OCI-LY7 (cell line): ENCODE measurements around the gene OMG. TPM values are rescaled to one million over a fixed set of nuclear protein-coding genes. Genes with fewer than 3 reads are reported as not detected.

Experiments
- BruUV-seq: library from RNA; stranded (reverse); fragments of 400-500 nt; replicated peaks from 2 replicates; lab custom pipeline; 2021; lab: Mats Ljungman, UMichigan
- CTCF ChIA-PET: fragments of 300-600 bp; sonication (Branson Sonifier 250); formaldehyde crosslinking; loops from one replicate; lab custom pipeline; 2022; ENCODE audit warnings: antibody characterized with exemption; ENCODE audit not compliant: unreplicated experiment; lab: Charles Lee
- POLR2A ChIA-PET: fragments of 300-600 bp; sonication (Branson Sonifier 250); formaldehyde crosslinking; loops from one replicate; lab custom pipeline; 2022; ENCODE audit warnings: antibody characterized with exemption; lab: Charles Lee
- DNase-seq: peaks from one replicate; pipeline ENCODE4 v3.0.0-alpha.2; 2015; ENCODE audit warnings: low spot score
- H2AFZ ChIP-seq: fragments of 200-600 bp; sonication (generic), shearing (Covaris generic); 2 replicates; pipeline ENCODE4 v1.6.1; 2014; ENCODE audit warnings: mild to moderate bottlenecking, antibody characterized with exemption, low read length, moderate library complexity
- H3K27ac ChIP-seq: fragments of 200-600 bp; sonication (generic); 2 replicates; pipeline ENCODE4 v1.5.1; 2014; ENCODE audit warnings: mixed run types, low read depth, mild to moderate bottlenecking, moderate library complexity, low read length, inconsistent platforms; ENCODE audit not compliant: poor library complexity, severe bottlenecking
- H3K36me3 ChIP-seq: fragments of 200-600 bp; sonication (generic); 2 replicates; pipeline ENCODE4 v1.6.1; 2014; ENCODE audit warnings: mild to moderate bottlenecking, antibody characterized with exemption, low read length, moderate library complexity, mixed read lengths; ENCODE audit not compliant: insufficient read depth
- H3K4me1 ChIP-seq: fragments of 200-600 bp; sonication (generic); 2 replicates; pipeline ENCODE4 v1.5.1; 2014; ENCODE audit warnings: mild to moderate bottlenecking, low read length; ENCODE audit not compliant: insufficient read depth, poor library complexity, severe bottlenecking
- H3K4me2 ChIP-seq: fragments of 200-600 bp; sonication (generic); 2 replicates; pipeline ENCODE4 v1.6.1; 2014; ENCODE audit warnings: mild to moderate bottlenecking, low read length
- H3K4me3 ChIP-seq: fragments of 200-600 bp; sonication (generic); 2 replicates; pipeline ENCODE4 v1.5.1; 2014; ENCODE audit warnings: mild to moderate bottlenecking, low read depth, low read length; ENCODE audit not compliant: poor library complexity, severe bottlenecking
- H3K79me2 ChIP-seq: fragments of 200-600 bp; sonication (generic); 2 replicates; pipeline ENCODE4 v1.6.1; 2016; ENCODE audit warnings: low read depth, mild to moderate bottlenecking, low read length, moderate library complexity, mixed read lengths; ENCODE audit not compliant: insufficient read depth
- H3K9me2 ChIP-seq: fragments of 200-600 bp; sonication (generic); 2 replicates; pipeline ENCODE4 v1.6.1; 2016; ENCODE audit warnings: mild to moderate bottlenecking, low read length, mixed read lengths; ENCODE audit not compliant: insufficient read depth
- H3K9me3 ChIP-seq: fragments of 200-600 bp; sonication (generic); 2 replicates; pipeline ENCODE4 v1.6.1; 2014; ENCODE audit warnings: mild to moderate bottlenecking, mixed run types, low read length, mixed read lengths
- H4K20me1 ChIP-seq: fragments of 200-600 bp; sonication (generic); 2 replicates; pipeline ENCODE4 v1.6.1; 2014; ENCODE audit warnings: mild to moderate bottlenecking, antibody characterized with exemption, low read length, moderate library complexity, mixed read lengths; ENCODE audit not compliant: insufficient read depth
- EZH2phosphoT487 ChIP-seq: fragments of 200-600 bp; sonication (generic); IDR thresholded peaks from 2 replicates; pipeline ENCODE4 v1.6.1; 2018; ENCODE audit warnings: low read depth, borderline replicate concordance, mild to moderate bottlenecking, mixed run types, antibody characterized with exemption, low read length, moderate library complexity, mixed read lengths
- intact Hi-C: fragments of 100-400 bp; cut with micrococcal nuclease; formaldehyde crosslinking; loops from one replicate; pipeline ENCODE4 v1.10.0; 2022; ENCODE audit not compliant: unreplicated experiment
- total RNA-seq, 2 experiments: library from RNA; depleted of rRNA in 1 of 2; stranded (reverse); fragments of >200 nt in 1 of 2; shearing (Covaris generic) in 1 of 2; gene quantifications; 2 replicates each; pipeline ENCODE4 v1.2.3, GENCODE V29; 2014 to 2022
- TF ChIP-seq, protein P1 (sequence below): fragments of 200-600 bp; sonication (generic); conservative IDR thresholded peaks from 2 replicates; pipeline ENCODE4 v1.5.1; 2014; ENCODE audit warnings: mild to moderate bottlenecking, antibody characterized with exemption, low read length, moderate library complexity, mixed read lengths

OMG gene
- total RNA-seq, 2 experiments from 2014 or later, result 0.32 to 1.4 TPM

DNA sequence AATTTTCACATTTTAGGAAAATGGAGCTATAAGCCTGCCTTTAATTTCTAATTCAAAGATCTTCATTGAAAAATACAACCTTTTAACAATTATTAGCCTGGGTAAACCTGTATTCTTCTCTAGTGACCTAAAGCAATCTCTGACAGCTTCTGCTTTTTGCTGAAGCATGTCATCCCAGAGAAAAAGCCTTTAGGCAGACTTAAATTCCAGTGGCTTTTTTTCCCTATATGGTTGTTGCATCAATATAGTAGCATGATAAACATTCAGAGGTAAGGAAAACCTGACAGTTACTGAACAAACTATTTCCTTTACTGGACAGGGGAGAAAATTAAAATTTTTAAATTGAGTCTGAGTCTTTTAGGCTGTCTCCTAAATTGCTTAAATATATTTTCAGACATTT is 32.2 kb upstream of the OMG start:
- no peaks in the 10 kb centered on the region for H4K20me1 ChIP-seq
- no peak overlapping the region for H3K4me2 ChIP-seq
- peaks cover 30% of the 10 kb centered on the region for H3K36me3 ChIP-seq
- intact Hi-C loops, result no loop called here
- no peaks in the 10 kb centered on the region for H3K4me1 ChIP-seq
- no peak overlapping the region for H2AFZ ChIP-seq
- no peaks in the 10 kb centered on the region for H3K79me2 ChIP-seq
- CTCF ChIA-PET, result no interaction called here
- H3K4me3 ChIP-seq, result no peak overlapping the region
- H3K27ac ChIP-seq, result no peak overlapping the region
- POLR2A ChIA-PET, result interaction anchor here (0.6 kb wide), 1 partner anchor 10 kb away, joined by 3 read pairs; no protein-coding TSS in a partner anchor
- no TSS peak for BruUV-seq
- no peaks in the 10 kb centered on the region for H3K9me2 ChIP-seq
- no peak for DNase-seq
- TF ChIP-seq, protein P1, sequence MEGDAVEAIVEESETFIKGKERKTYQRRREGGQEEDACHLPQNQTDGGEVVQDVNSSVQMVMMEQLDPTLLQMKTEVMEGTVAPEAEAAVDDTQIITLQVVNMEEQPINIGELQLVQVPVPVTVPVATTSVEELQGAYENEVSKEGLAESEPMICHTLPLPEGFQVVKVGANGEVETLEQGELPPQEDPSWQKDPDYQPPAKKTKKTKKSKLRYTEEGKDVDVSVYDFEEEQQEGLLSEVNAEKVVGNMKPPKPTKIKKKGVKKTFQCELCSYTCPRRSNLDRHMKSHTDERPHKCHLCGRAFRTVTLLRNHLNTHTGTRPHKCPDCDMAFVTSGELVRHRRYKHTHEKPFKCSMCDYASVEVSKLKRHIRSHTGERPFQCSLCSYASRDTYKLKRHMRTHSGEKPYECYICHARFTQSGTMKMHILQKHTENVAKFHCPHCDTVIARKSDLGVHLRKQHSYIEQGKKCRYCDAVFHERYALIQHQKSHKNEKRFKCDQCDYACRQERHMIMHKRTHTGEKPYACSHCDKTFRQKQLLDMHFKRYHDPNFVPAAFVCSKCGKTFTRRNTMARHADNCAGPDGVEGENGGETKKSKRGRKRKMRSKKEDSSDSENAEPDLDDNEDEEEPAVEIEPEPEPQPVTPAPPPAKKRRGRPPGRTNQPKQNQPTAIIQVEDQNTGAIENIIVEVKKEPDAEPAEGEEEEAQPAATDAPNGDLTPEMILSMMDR, result no peak
- no peak for TF ChIP-seq EZH2phosphoT487
- no peaks in the 10 kb centered on the region for H3K9me3 ChIP-seq

DNA sequence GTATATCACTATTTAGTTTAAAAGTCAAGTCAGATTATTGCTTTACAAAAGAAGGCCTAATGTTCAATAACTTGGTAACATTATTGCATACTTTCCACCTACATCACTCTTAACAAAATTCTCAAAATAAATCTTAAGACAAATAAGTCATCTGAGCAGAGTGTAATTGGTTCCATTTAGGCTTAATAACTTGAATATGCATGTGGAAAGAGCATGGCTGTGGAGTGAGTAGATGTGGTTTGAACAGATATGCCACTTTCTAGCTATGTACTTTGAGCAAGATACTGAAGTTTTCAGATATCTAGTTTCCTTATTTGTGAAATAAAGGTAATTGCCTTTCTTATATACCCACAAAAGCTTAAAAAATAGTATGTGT is 31.1 kb upstream of the OMG start:
- Histone ChIP-seq H3K36me3 (peaks cover 30% of the 10 kb centered on the region), H3K79me2 (no peaks in the 10 kb centered on the region), H3K4me1 (no peaks in the 10 kb centered on the region), H3K9me3 (no peaks in the 10 kb centered on the region), H4K20me1 (no peaks in the 10 kb centered on the region), H3K4me3 (no peak overlapping the region), H3K9me2 (no peaks in the 10 kb centered on the region), H3K27ac (no peak overlapping the region), H3K4me2 (no peak overlapping the region), H2AFZ (no peak overlapping the region)
- DNase-seq, result no peak
- ChIA-PET CTCF (no interaction called here), POLR2A (interaction anchor here (0.7 kb wide), 1 partner anchor 8 kb away, joined by 5 read pairs; no protein-coding TSS in a partner anchor)
- intact Hi-C loops, result no loop called here
- TF ChIP-seq, protein P1, result no peak
- TF ChIP-seq EZH2phosphoT487, result no peak
- BruUV-seq, result no TSS peak

DNA sequence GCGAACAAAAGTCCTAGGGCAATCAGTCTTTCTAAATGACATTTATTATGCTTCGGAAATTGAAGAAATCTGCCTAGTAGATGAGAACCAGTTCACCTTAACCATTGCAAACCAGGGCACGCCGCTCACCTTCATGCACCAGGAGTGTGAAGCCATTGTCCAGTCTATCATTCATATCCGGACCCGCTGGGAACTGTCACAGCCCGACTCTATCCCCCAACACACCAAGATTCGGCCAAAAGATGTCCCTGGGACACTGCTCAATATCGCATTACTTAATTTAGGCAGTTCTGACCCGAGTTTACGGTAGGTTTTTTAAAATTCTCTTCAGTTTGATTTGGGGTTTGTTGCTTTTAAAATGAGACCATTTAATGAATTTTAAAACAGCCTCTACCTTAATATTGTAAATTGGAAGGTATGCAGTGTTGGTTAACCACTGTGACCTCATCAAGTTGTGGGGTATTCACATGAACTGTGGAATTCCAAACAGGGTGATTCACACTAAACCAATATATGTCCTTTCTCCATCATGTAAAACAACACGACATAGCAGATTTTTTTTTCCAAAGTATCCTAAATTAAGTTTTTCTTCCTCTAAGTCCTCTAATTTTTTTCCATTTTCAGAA is 30.6 kb upstream of the OMG start:
- Histone ChIP-seq H3K4me2 (no peak overlapping the region), H3K79me2 (peaks cover 3% of the 10 kb centered on the region; the same call in 1 of the 2 replicates), H3K4me3 (no peak overlapping the region), H3K27ac (no peak overlapping the region), H2AFZ (no peak overlapping the region), H3K36me3 (peaks cover 30% of the 10 kb centered on the region), H3K4me1 (no peaks in the 10 kb centered on the region), H3K9me2 (no peaks in the 10 kb centered on the region), H3K9me3 (no peaks in the 10 kb centered on the region), H4K20me1 (no peaks in the 10 kb centered on the region)
- ChIA-PET POLR2A (interaction anchor here (0.7 kb wide), 1 partner anchor 7 kb away, joined by 5 read pairs; no protein-coding TSS in a partner anchor), CTCF (no interaction called here)
- intact Hi-C loops, result no loop called here
- BruUV-seq, result no TSS peak
- DNase-seq, result no peak
- TF ChIP-seq, protein P1, result no peak
- no peak for TF ChIP-seq EZH2phosphoT487
